ENCODE results near the gene SOX5.

Gene SOX5

DNA sequence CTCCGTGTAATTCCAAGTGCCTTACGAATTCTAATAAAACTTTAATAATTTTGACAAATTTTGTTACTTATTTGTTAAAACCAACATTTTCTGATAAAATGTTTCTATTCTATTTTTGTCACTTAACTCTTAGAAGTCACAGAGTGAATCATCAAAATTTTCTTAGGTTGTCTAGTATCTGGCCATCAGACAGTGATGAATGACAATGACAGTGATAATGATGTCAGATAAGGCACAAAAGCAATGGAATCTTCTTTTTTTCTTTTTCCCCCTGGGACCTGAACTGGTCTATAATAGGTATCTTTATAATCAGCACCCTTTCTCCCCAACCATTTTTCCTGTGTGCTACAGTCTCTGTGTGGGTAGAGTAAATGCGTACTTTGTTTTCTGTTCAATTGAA lies 407.3 kb downstream of the SOX5 start:
- Histone ChIP-seq H3K4me3 (ENCODE audit: low read length, poor library complexity, severe bottlenecking) (no peak overlapping the region), H3K79me2 (ENCODE audit: insufficient read depth, low read length) (no peaks in the 10 kb centered on the region), H4K20me1 (ENCODE audit: insufficient read depth, low read length, poor library complexity, severe bottlenecking) (no peaks in the 10 kb centered on the region), H3K27me3 (ENCODE audit: insufficient read depth, low read length, poor library complexity, severe bottlenecking) (no peaks in the 10 kb centered on the region), H3K9me3 (ENCODE audit: insufficient read depth, low read depth, low read length) (no peaks in the 10 kb centered on the region), H3K36me3 (ENCODE audit: insufficient read depth, low read length) (no peaks in the 10 kb centered on the region), H3K9ac (ENCODE audit: low read depth, low read length, poor library complexity, severe bottlenecking) (no peak overlapping the region), H3K4me1 (ENCODE audit: insufficient read depth, low read length, poor library complexity, severe bottlenecking) (no peaks in the 10 kb centered on the region), H2AFZ (ENCODE audit: low read length) (no peak overlapping the region), H3K4me2 (ENCODE audit: low read depth, low read length, poor library complexity, severe bottlenecking) (no peak overlapping the region), H3F3A (ENCODE audit: low read depth) (no peaks in the 10 kb centered on the region), H3K9me2 (replicated peaks; ENCODE audit: low read depth, low read length) (no peaks in the 10 kb centered on the region)
- TF ChIP-seq EZH2phosphoT487 (IDR thresholded peaks at IDR 0.05; ENCODE audit: borderline replicate concordance) = no peak
- TF ChIP-seq, protein P1, sequence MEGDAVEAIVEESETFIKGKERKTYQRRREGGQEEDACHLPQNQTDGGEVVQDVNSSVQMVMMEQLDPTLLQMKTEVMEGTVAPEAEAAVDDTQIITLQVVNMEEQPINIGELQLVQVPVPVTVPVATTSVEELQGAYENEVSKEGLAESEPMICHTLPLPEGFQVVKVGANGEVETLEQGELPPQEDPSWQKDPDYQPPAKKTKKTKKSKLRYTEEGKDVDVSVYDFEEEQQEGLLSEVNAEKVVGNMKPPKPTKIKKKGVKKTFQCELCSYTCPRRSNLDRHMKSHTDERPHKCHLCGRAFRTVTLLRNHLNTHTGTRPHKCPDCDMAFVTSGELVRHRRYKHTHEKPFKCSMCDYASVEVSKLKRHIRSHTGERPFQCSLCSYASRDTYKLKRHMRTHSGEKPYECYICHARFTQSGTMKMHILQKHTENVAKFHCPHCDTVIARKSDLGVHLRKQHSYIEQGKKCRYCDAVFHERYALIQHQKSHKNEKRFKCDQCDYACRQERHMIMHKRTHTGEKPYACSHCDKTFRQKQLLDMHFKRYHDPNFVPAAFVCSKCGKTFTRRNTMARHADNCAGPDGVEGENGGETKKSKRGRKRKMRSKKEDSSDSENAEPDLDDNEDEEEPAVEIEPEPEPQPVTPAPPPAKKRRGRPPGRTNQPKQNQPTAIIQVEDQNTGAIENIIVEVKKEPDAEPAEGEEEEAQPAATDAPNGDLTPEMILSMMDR (conservative IDR thresholded peaks at IDR 0.05; ENCODE audit: low read length) = no peak

DNA sequence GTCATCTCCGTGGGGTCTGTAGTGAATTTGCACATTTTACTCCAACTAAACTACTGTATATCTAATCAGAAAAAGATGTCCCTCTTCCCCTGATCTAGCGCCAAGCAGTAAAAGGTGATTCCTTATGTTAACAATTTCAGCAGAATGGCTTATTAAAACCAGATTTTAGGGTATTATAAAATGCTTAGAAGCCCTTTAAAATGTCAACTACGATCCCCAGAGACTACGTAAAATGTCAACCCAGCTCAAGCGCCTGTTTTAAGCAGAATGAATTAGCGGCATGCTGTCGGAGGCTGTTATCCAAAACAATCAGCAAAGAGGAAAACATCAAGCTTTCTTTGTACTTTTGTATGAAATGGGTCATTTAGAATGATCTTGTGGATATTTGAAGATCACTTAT lies 408.9 kb downstream of the SOX5 start:
- Histone ChIP-seq H3K9me2 (replicated peaks; ENCODE audit: low read depth, low read length) (no peaks in the 10 kb centered on the region), H3K4me3 (ENCODE audit: low read length, poor library complexity, severe bottlenecking) (no peak overlapping the region), H3K9me3 (ENCODE audit: insufficient read depth, low read depth, low read length) (no peaks in the 10 kb centered on the region), H3F3A (ENCODE audit: low read depth) (no peaks in the 10 kb centered on the region), H3K4me1 (ENCODE audit: insufficient read depth, low read length, poor library complexity, severe bottlenecking) (no peaks in the 10 kb centered on the region), H3K79me2 (ENCODE audit: insufficient read depth, low read length) (no peaks in the 10 kb centered on the region), H3K9ac (ENCODE audit: low read depth, low read length, poor library complexity, severe bottlenecking) (no peak overlapping the region), H2AFZ (ENCODE audit: low read length) (no peak overlapping the region), H3K36me3 (ENCODE audit: insufficient read depth, low read length) (no peaks in the 10 kb centered on the region), H4K20me1 (ENCODE audit: insufficient read depth, low read length, poor library complexity, severe bottlenecking) (no peaks in the 10 kb centered on the region), H3K27me3 (ENCODE audit: insufficient read depth, low read length, poor library complexity, severe bottlenecking) (no peaks in the 10 kb centered on the region), H3K4me2 (ENCODE audit: low read depth, low read length, poor library complexity, severe bottlenecking) (no peak overlapping the region)
- TF ChIP-seq, protein P1 (conservative IDR thresholded peaks at IDR 0.05; ENCODE audit: low read length) = no peak
- no peak for TF ChIP-seq EZH2phosphoT487 (IDR thresholded peaks at IDR 0.05; ENCODE audit: borderline replicate concordance)

DNA sequence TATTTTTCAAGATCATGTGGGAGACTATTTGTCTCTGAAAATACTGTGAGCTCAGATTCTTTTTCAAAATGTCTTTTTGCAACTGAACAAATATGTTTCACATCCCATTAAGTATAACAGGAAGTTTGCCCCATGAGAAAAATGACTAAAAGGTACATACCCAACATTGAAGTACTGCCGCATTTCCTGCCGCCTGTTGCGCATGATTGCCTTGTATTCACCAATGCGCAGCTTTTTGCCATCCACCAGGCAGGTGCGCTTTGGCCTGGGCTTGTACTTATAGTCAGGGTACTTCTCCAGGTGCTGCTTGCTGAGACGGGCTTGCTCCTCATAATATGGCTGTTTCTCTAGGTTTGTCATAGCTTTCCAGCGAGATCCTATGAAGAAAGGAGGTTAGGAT lies 413.2 kb downstream of the SOX5 start:
- Histone ChIP-seq H3K9ac (ENCODE audit: low read depth, low read length, poor library complexity, severe bottlenecking) (no peak overlapping the region), H2AFZ (ENCODE audit: low read length) (no peak overlapping the region), H3K4me3 (ENCODE audit: low read length, poor library complexity, severe bottlenecking) (no peak overlapping the region), H3K4me2 (ENCODE audit: low read depth, low read length, poor library complexity, severe bottlenecking) (no peak overlapping the region), H4K20me1 (ENCODE audit: insufficient read depth, low read length, poor library complexity, severe bottlenecking) (no peaks in the 10 kb centered on the region), H3K36me3 (ENCODE audit: insufficient read depth, low read length) (no peaks in the 10 kb centered on the region), H3K27me3 (ENCODE audit: insufficient read depth, low read length, poor library complexity, severe bottlenecking) (no peaks in the 10 kb centered on the region), H3K4me1 (ENCODE audit: insufficient read depth, low read length, poor library complexity, severe bottlenecking) (no peaks in the 10 kb centered on the region), H3K79me2 (ENCODE audit: insufficient read depth, low read length) (no peaks in the 10 kb centered on the region), H3K9me3 (ENCODE audit: insufficient read depth, low read depth, low read length) (no peaks in the 10 kb centered on the region), H3F3A (ENCODE audit: low read depth) (no peaks in the 10 kb centered on the region), H3K9me2 (replicated peaks; ENCODE audit: low read depth, low read length) (no peaks in the 10 kb centered on the region)
- TF ChIP-seq, protein P1 (conservative IDR thresholded peaks at IDR 0.05; ENCODE audit: low read length) = no peak
- no peak for TF ChIP-seq EZH2phosphoT487 (IDR thresholded peaks at IDR 0.05; ENCODE audit: borderline replicate concordance)
